ENCODE measurements around the gene ABCD3.
"Not testable (repeated sequence)": the region's sequence is repeated elsewhere in the genome, so short reads cannot be mapped to it uniquely, and the experiment has no call there.

Gene ABCD3

DNA sequence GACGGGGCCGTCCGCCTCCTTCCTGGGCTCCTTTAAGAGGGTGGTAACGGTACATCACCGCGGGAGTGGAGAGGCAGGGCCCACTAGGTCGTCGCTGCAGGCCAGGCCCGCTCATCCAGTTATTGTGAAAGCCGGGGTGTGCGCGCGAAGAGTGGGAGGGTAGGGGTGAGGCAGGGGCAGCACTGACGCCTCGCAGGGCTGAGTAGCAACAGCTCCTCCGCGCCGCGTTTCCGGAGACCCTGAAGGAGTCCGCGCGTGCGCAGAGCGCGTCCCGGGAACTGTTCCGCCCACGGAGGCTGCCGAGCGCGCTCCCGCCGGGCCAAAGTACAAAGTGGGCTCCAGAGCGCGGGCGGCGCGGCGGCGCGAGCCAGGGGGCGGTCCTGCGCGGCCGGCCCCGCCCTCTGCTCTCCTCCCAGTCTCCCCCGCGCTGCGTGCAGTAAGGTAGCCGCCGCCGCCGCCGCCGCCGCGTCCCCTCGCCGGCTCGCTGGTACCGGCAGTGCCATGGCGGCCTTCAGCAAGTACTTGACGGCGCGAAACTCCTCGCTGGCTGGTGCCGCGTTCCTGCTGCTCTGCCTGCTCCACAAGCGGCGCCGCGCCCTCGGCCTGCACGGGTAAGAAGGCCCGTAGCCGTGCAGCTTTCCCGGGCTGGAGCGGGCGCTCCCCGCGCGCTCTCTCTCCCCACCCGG is at the start of gene ABCD3:
Gene ABCD3 (plus strand): TSS at position 412 of the 686 bp plus-strand sequence. CDS start 90 bp downstream, at position 502.
- DNase-seq (ENCODE audit: low read depth in 2 of 2), result peak; percentile 94 to 96

DNA sequence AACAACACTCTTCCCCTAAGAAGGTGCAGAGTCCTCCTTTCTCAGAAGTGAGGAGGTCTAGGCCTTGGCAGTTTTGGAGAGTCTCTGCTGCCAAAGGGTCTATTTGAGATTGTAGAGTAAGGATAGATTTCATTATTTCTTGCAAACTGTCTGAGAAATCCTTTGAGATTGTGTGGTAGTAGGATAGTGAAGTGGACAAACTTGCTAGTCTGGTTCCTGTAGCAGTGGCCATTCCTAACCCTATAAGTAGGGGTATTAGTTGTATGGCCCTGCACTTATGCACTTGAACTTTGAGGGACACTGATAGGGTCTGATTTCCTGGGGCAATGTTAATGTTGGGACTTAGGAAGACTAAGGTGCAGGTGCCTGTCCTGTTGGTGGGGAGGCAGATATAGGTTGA is 45.4 kb upstream of the ABCD3 start:
- not testable (repeated sequence) for DNase-seq (ENCODE audit: low read depth in 2 of 2)

DNA sequence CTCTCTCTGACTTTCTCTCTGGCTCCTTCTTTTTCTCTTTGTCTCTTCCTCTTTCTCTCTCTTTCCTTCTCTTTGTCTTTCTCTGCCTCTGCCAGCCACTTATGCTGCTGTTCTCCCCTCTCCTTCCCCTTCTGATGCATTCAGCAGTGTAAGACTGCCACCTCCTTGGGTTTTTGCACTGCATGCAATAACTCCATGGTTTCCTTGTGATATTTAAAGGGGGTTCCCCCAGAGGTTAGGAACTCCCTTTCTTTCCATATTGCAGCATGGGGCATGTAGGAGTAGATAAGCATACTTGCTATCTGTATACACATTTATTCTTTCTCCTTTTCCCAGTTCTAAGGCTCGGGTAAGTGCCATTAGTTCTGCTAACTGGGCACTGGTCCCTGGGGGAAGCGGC is 44.9 kb upstream of the ABCD3 start:
- DNase-seq (ENCODE audit: low read depth in 2 of 2), result not testable (repeated sequence)

DNA sequence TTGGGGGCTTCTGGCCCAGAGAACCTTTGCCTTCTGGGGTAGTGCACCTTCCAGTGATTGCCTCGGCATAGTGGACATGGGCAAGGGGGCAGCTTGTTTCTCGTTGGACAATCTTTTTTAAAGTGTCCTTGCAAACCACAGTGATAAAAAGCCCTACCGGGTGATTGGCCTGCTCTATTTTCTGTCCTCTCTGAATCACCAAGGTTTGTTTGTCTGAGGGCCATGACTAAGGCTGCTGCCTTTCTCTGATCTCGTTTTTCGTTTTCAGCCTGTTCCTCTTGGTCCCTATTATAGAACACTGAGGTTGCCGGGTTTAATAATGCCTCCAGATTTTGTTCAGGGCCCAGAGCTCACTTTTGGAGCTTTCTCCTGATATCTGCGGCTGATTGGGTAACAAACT is 42.5 kb upstream of the ABCD3 start:
- DNase-seq (ENCODE audit: low read depth in 2 of 2), result not testable (repeated sequence)

DNA sequence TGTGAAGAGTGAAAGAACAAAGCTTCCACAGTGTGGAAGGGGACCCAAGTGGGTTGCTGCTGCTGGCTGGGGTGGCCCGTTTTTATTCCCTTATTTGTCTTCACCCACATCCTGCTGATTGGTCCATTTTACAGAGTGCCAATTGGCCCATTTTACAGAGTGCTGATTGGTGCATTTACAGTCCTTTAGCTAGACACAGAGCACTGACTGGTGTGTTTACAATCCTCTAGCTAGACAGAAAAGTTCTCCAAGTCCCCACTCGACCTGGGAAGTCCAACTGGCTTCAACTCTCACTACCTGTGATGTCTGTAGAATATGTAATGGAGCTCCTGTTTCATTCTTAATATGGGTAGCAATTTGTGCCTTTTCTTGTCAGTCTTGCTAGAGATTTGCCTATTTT is 39.7 kb upstream of the ABCD3 start:
- DNase-seq (ENCODE audit: low read depth in 2 of 2), result not testable (repeated sequence)

DNA sequence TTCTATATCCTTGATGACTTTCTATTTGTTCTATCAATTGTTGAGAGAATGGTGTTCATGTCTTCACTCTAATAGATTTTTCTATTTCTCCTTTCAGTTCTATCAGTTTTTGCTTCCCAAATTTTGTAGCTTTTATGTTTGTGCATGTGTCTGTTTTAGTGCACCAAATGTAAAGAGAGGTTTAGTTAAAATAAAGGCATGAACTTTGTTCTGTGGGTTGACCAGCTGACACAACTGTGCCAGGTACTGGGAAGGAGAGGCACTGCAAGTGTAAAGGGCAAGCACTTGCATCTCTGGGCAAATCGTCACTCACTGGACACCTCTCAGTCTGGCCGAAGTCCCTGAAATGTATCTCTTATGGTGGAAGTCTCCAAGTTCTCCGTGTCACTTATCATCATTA is 38.6 kb upstream of the ABCD3 start:
- DNase-seq (ENCODE audit: low read depth in 2 of 2), result no peak

DNA sequence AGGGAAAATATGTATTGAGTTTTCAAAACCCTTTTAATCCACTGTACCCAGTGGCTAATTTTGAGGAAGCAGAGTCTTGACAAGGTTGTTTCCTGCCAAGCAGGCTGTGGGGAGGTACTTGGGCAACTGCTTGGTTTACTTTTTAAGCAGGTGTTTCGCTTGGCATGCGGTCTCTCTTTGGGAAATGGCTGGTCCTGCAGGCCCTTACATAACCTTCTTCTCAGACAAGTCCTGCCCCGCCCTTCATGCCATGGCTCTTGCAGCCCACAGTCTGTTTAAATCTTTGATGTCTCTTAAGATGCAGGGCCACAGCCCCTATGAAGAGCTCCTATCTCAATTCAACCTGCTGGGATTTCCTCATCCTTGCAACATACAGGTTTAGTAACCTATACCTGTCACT is 36.0 kb upstream of the ABCD3 start:
- DNase-seq (ENCODE audit: low read depth in 2 of 2), result no peak

DNA sequence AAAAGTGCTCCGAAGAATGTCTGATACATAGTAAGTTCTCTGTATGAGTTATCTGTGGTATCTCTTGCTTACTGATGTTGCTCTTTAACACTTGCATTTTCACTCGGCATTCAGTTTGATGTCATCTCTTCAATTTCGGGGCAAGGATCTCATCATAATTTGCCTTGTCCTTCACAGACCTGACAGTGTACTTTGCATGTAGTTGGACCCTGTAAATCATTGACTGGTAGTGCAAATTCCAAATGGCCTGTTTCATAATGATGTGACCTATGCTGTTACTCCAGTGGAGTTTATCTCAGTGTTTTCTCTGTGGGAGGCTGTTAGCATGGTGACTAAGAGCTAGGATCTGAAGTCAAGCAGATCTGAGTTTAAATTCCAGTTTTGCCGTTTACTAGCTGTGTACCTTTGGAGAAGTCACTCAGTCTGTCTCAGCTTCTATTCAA is 34.2 kb upstream of the ABCD3 start:
- no peak for DNase-seq (ENCODE audit: low read depth in 2 of 2)

DNA sequence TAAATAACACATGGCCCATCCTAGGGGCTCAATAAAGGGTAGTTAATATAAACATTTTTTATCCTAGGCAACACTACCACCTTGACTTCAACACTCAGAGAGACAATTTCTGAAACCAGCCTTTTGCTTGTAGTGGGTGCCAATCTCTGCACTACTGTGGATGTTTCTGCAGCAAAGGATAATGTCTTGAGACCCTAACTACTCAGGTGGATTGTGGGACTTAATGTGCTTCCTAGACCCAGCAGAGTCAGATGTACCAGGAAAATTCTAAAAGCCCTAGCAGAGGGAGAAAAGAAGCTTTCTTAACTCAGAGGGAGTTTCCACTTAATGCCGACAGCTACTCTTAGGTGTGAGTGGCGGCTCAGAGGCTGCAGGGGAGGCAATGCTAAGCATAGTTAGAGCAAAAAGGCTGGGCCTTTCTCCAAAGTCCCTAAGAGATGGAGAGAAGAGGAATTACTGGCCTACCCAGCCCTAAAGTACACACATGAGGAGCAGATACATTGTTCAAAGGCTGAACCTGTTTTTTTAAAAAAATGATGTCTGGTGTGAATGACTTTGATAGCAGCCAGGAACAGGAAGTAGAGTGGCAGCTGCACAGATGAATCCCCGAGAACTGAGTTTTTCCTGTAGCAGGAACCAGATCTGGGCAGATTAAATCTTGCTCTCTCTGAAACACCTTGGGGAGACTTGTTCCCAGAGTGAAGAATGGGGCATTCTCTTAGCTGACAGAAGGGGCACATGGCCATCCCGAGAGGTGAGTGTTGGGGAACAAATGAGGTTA is 33.5 kb upstream of the ABCD3 start:
- no peak for DNase-seq (ENCODE audit: low read depth in 2 of 2)

DNA sequence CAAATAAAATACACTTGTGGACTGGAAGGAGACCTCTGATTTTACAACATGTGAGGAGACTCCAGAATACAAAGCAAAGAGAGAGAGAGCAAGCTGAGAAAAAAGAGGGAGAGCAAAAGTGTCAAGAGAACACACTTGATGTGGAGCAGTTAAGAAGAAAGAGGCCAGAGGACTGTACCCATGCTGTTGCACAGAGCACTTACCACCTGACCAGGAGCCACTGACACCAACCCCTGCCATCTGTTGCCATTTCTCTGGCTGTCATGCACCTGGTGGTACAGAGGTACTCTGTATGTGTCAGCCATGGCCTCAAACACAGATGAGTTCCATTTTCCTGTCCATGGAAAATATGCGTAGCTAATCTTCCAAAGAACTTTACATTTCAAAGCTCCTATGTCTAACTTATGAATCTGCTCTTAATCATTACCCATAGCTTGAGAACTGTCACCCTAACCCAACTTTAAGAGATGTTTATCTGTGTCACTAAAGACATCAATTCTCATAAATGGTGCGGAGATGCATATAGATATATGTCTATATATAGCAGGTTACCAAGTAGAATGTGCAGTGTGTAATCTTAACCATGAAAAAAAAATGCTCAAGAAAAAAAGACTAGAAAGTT is 32.8 kb upstream of the ABCD3 start:
- no peak for DNase-seq (ENCODE audit: low read depth in 2 of 2)

DNA sequence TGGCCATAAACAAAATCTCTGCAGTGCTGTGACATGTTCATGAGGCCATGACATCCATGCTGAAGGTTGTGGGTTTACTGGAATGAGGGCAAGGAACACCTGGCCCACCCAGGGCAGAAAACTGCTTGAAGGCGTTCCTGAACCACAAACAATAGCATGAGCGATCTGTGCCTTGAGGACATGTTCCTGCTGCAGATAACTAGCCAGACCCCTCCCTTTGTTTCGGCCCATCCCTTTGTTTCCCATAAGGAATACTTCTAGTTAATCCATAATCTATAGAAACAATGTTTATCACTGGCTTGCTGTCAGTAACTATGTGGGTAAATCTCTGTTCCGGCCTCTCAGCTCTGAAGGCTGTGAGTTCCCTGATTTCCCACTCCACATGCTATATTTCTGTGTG is 28.9 kb upstream of the ABCD3 start:
- DNase-seq (ENCODE audit: low read depth in 2 of 2), result no peak

DNA sequence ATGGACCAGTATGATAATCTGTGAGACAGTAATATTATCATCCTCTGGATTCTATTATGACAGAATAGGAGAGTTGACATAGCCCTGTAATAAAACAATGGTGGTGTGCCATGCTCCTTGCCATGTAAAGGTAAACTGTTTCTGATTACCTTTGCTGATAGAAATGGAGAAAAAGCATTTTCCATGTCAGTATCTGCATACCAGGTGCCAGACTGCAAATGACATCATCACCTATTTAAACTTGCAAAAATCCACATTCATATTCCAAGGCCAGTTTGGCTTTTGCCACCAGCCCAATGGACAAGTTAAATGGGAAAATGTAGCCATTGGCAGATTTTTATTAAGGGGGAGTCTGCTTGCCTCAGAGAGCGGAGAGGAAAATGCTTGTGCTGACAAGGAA is 23.9 kb upstream of the ABCD3 start:
- DNase-seq (ENCODE audit: low read depth in 2 of 2), result no peak

DNA sequence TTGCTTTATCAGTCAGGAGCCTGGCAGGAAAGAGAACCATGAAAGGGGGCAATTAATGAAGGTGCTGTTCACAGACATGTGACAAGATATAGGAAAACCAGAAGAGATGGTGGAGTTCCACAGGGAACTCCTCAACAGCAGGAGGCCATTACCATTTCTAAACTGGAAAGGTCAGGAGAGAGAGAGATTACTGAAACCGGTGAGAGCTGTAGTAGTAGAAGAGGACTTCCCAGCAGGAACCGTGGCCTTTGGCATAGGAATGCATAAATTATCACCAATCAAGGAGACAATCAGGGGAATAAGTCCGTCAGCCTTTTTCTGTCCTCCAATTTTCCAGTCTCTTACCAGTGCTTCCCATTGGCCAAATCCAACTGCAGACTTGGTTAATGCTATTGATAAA is 23.0 kb upstream of the ABCD3 start:
- no peak for DNase-seq (ENCODE audit: low read depth in 2 of 2)

DNA sequence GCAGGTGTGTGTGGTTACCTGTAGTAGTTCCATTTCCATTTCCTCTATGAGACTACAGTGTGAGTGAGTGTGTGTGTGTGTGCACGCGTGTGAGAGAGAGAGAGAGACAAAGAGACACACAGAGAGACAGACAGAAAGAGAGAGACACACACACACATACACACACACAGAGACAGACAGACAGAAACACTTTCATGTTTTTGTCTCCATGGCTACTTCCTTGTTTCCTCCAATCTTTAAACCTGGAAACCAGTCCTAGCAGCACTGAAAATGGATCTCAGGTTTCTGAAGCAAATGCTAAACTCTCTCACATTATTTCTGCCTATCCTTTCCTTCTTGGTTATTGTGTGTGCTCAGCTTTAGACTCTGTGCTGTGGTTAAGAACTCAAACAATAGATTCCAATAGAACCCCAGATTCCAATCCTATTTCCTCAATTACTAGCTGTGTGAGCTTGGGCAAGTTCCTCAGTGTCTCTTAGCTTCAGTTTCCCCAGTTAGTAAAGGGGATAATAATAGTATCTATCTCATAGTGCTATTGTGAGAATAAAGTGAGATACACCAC is 22.4 kb upstream of the ABCD3 start:
- DNase-seq (ENCODE audit: low read depth in 2 of 2), result no peak

DNA sequence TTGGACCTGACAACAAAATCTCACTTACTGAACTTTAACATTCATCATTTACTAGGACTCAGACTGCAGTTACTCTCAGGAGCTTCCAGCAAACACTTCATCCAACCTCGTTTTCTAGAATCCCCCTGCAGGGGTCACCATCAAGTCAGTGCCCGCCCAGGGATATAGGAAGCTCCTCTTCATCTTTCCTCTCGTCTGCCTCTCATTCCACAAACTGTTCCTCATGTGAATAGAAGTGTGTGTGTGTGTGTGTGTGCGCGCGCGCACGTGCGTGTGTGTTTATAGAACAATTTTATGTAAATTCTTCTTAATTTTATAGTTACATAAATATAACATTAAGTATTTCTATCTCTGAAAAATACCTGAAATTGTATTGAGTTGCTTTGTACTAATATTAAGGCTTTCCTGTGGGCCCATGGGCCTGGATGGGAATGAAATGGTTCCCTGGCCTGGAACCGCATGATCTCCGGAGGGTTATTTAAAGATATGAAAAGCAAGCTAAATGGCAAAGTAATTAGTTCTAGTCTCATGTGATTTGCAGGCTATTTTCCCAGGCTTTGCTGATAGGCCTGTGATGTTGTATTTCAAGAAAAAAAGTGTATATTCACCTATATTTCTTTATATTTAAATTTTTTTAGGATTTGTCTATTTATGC is 21.7 kb upstream of the ABCD3 start:
- DNase-seq (ENCODE audit: low read depth in 2 of 2), result no peak

DNA sequence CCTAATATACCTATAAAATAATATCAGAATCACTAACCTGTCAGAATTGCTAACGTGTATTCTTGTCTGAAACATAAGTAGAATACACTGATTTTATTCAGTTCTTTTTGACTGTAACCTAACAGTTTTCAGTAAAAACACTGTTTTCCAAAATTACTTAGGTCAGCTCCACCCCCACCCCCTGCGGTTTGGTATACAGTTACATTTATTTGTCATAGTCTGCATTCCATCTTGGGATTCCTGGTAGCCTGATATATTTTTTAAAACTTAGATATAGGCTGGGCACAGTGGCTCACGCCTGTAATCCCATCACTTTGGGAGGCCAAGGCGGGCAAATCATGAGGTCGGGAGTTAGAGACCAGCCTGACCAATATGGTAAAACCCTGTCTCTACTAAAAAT is 19.8 kb upstream of the ABCD3 start:
- DNase-seq (ENCODE audit: low read depth in 2 of 2), result no peak

DNA sequence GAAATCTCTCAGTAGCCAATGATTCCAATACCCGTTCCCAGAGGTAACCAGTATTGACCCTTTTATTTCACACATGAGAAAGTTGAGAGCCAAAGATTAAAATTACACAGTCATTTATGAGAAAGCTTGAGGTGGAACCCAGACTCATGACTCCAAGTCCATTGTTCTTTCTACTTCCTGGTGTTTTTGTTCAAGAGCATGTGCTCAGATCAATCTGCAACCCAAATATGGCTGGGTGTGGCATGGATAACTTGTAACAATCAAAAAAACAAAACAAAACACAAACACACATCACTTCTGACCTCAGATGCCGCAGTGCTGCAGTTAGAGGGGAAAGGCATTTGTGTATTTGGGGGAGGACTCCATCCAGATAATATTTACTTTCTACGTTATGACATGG is 18.7 kb upstream of the ABCD3 start:
- no peak for DNase-seq (ENCODE audit: low read depth in 2 of 2)

DNA sequence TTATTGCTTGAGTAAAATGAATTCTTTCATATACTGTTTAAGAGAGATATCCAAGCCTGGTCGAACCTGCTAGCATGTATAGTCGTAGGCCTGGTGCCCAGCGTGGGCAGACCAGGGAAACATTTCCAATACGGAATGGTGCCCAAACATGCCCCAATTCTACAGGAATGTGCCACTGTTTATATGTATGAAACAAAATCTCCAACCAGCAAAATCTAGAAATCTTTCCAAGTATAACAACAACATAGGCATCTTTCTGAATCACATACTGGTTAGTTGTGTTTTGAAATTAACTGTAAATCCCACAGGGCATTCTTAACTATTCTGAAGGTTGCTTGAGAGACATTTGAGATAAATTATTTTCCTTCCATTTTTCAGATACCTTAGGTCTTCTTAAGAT is 17.0 kb upstream of the ABCD3 start:
- no peak for DNase-seq (ENCODE audit: low read depth in 2 of 2)

DNA sequence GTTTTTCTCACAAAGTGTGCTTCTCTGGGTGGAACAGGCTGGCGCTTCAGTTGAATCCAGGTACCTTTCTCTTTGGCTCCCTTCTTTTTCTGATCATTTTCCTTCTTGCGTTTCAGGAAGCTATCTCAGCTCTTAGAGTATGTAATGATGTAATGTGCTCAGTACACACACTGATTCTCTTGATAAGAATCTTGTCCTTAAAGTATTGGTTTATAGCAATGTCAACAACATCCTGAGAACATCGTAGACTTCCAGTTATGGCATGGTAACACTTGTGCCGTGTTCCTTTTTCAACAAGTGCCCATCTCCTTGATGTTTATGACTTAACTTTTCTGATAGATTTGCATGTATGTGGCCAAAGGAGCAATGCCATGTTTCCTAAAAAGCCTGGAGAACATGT is 11.7 kb upstream of the ABCD3 start:
- DNase-seq (ENCODE audit: low read depth in 2 of 2), result no peak

DNA sequence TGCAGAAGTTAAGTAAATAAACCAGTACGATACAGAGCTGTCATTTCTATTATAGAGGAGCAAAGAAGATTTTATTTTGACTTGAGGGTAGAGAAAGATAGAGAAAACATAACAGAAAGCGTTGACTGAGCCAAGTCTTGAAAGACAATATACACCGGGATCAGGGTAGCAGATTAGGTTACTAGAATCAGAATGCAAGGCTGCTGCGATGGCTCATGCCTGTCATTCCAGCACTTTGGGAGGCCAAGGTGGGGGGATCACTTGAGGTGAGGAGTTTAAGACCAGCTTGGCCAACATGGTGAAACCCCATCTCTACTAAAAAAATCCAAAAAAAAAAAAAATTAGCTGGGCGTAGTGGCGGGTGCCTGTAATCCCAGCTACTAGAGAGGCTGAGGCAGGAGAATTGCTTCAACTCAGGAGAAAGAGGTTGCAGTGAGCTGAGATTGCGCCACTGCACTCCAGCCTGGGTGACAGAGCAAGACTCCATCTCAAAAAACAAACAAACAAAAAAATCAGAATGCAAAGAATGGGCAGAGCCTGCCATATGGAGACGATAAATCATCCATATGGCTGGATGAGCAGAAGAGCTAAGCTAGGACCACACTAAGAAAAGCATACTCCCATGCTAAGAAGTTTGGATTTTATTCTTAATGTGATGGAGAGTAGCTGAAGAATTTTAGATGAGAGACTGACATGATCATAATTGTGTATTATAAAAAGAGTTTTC is 9.9 kb upstream of the ABCD3 start:
- no peak for DNase-seq (ENCODE audit: low read depth in 2 of 2)

DNA sequence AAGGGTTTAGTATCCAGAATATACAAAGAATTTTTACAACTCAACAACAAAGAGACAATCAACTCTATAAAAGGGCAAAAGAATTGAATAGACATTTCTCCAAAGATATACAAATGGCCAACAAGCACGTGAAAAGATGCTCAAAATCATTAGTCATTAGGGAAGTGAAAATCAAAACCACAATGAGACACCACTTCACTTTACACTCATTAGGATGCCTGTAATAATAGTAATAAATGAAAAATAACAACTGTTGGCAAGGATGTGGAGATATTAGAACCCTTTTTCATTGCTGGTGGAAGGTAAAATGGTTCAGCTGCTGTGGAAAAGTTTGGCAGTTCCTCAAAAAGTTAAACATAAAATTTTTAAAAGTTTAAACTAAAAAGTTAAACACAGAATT is 7.0 kb upstream of the ABCD3 start:
- DNase-seq (ENCODE audit: low read depth in 2 of 2), result no peak
